Measurements from ENCODE around the gene BMPR1B. TPM values are rescaled to one million over a fixed set of nuclear protein-coding genes. Genes with fewer than 3 reads are reported as not detected.

BMPR1B gene
- total and polyA plus RNA-seq, 2 of the 8 experiments (the other 6 are each of a cell fraction or from before 2014, with no cell fraction given): 0.14 to 1.1 TPM

GRCh38 chr4:95141361-95141760 is 383.6 kb downstream of the BMPR1B start (continued):
- TF ChIP-seq, protein P1, sequence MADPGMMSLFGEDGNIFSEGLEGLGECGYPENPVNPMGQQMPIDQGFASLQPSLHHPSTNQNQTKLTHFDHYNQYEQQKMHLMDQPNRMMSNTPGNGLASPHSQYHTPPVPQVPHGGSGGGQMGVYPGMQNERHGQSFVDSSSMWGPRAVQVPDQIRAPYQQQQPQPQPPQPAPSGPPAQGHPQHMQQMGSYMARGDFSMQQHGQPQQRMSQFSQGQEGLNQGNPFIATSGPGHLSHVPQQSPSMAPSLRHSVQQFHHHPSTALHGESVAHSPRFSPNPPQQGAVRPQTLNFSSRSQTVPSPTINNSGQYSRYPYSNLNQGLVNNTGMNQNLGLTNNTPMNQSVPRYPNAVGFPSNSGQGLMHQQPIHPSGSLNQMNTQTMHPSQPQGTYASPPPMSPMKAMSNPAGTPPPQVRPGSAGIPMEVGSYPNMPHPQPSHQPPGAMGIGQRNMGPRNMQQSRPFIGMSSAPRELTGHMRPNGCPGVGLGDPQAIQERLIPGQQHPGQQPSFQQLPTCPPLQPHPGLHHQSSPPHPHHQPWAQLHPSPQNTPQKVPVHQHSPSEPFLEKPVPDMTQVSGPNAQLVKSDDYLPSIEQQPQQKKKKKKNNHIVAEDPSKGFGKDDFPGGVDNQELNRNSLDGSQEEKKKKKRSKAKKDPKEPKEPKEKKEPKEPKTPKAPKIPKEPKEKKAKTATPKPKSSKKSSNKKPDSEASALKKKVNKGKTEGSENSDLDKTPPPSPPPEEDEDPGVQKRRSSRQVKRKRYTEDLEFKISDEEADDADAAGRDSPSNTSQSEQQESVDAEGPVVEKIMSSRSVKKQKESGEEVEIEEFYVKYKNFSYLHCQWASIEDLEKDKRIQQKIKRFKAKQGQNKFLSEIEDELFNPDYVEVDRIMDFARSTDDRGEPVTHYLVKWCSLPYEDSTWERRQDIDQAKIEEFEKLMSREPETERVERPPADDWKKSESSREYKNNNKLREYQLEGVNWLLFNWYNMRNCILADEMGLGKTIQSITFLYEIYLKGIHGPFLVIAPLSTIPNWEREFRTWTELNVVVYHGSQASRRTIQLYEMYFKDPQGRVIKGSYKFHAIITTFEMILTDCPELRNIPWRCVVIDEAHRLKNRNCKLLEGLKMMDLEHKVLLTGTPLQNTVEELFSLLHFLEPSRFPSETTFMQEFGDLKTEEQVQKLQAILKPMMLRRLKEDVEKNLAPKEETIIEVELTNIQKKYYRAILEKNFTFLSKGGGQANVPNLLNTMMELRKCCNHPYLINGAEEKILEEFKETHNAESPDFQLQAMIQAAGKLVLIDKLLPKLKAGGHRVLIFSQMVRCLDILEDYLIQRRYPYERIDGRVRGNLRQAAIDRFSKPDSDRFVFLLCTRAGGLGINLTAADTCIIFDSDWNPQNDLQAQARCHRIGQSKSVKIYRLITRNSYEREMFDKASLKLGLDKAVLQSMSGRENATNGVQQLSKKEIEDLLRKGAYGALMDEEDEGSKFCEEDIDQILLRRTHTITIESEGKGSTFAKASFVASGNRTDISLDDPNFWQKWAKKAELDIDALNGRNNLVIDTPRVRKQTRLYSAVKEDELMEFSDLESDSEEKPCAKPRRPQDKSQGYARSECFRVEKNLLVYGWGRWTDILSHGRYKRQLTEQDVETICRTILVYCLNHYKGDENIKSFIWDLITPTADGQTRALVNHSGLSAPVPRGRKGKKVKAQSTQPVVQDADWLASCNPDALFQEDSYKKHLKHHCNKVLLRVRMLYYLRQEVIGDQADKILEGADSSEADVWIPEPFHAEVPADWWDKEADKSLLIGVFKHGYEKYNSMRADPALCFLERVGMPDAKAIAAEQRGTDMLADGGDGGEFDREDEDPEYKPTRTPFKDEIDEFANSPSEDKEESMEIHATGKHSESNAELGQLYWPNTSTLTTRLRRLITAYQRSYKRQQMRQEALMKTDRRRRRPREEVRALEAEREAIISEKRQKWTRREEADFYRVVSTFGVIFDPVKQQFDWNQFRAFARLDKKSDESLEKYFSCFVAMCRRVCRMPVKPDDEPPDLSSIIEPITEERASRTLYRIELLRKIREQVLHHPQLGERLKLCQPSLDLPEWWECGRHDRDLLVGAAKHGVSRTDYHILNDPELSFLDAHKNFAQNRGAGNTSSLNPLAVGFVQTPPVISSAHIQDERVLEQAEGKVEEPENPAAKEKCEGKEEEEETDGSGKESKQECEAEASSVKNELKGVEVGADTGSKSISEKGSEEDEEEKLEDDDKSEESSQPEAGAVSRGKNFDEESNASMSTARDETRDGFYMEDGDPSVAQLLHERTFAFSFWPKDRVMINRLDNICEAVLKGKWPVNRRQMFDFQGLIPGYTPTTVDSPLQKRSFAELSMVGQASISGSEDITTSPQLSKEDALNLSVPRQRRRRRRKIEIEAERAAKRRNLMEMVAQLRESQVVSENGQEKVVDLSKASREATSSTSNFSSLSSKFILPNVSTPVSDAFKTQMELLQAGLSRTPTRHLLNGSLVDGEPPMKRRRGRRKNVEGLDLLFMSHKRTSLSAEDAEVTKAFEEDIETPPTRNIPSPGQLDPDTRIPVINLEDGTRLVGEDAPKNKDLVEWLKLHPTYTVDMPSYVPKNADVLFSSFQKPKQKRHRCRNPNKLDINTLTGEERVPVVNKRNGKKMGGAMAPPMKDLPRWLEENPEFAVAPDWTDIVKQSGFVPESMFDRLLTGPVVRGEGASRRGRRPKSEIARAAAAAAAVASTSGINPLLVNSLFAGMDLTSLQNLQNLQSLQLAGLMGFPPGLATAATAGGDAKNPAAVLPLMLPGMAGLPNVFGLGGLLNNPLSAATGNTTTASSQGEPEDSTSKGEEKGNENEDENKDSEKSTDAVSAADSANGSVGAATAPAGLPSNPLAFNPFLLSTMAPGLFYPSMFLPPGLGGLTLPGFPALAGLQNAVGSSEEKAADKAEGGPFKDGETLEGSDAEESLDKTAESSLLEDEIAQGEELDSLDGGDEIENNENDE (IDR thresholded peaks at IDR 0.05; ENCODE audit: insufficient replicate concordance, low read length): no peak
- TF ChIP-seq ATF3 (IDR thresholded peaks at IDR 0.05; ENCODE audit: insufficient read depth, low read depth, low read length): no peak
- no peak for TF ChIP-seq SIN3A (conservative IDR thresholded peaks at IDR 0.05 in 1 of 2, IDR thresholded peaks at IDR 0.05 in 1 of 2; ENCODE audit: low read depth in 1 of 2, low read length in 2 of 2)
- no peak for TF ChIP-seq RXRA (IDR thresholded peaks at IDR 0.05; ENCODE audit: insufficient read depth, low read depth, low read length)
- no peak for TF ChIP-seq KDM4A (IDR thresholded peaks at IDR 0.05; ENCODE audit: low read depth, low read length, severe bottlenecking)
- no peak for TF ChIP-seq POU5F1 (IDR thresholded peaks at IDR 0.05; ENCODE audit: low read depth, low read length)
- no peak for TF ChIP-seq RBBP5 (IDR thresholded peaks at IDR 0.05; ENCODE audit: borderline replicate concordance, low read depth, low read length)
- no peak for TF ChIP-seq JUND (IDR thresholded peaks at IDR 0.05; ENCODE audit: low read length)

Measured in H1 (cell line).